ENCODE measurements around the gene FITM1.

DNA sequence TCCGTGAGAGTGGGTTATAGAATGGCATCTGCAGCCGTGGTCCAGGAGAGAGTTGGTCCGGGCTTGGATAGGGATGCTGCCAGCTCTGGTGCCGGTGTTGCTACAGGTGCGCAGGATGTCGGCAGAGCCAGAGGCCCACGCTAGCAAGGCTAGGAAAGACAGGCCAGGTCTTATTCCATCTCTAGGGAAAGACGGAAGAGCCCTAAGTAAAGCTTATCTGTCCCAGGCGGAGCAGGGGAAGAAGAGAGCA, 5.0 kb downstream of the FITM1 start:
- TF ChIP-seq, protein P1, sequence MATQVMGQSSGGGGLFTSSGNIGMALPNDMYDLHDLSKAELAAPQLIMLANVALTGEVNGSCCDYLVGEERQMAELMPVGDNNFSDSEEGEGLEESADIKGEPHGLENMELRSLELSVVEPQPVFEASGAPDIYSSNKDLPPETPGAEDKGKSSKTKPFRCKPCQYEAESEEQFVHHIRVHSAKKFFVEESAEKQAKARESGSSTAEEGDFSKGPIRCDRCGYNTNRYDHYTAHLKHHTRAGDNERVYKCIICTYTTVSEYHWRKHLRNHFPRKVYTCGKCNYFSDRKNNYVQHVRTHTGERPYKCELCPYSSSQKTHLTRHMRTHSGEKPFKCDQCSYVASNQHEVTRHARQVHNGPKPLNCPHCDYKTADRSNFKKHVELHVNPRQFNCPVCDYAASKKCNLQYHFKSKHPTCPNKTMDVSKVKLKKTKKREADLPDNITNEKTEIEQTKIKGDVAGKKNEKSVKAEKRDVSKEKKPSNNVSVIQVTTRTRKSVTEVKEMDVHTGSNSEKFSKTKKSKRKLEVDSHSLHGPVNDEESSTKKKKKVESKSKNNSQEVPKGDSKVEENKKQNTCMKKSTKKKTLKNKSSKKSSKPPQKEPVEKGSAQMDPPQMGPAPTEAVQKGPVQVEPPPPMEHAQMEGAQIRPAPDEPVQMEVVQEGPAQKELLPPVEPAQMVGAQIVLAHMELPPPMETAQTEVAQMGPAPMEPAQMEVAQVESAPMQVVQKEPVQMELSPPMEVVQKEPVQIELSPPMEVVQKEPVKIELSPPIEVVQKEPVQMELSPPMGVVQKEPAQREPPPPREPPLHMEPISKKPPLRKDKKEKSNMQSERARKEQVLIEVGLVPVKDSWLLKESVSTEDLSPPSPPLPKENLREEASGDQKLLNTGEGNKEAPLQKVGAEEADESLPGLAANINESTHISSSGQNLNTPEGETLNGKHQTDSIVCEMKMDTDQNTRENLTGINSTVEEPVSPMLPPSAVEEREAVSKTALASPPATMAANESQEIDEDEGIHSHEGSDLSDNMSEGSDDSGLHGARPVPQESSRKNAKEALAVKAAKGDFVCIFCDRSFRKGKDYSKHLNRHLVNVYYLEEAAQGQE (IDR thresholded peaks at IDR 0.05; ENCODE audit: insufficient replicate concordance, low read depth) = no peak
- TF ChIP-seq, protein P2, sequence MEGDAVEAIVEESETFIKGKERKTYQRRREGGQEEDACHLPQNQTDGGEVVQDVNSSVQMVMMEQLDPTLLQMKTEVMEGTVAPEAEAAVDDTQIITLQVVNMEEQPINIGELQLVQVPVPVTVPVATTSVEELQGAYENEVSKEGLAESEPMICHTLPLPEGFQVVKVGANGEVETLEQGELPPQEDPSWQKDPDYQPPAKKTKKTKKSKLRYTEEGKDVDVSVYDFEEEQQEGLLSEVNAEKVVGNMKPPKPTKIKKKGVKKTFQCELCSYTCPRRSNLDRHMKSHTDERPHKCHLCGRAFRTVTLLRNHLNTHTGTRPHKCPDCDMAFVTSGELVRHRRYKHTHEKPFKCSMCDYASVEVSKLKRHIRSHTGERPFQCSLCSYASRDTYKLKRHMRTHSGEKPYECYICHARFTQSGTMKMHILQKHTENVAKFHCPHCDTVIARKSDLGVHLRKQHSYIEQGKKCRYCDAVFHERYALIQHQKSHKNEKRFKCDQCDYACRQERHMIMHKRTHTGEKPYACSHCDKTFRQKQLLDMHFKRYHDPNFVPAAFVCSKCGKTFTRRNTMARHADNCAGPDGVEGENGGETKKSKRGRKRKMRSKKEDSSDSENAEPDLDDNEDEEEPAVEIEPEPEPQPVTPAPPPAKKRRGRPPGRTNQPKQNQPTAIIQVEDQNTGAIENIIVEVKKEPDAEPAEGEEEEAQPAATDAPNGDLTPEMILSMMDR (IDR thresholded peaks at IDR 0.05; ENCODE audit: insufficient read depth, low read length) = no peak
- no peak for TF ChIP-seq POLR2AphosphoS5 (IDR thresholded peaks at IDR 0.05; ENCODE audit: low read depth)
